ENCODE data around the gene FOXR2.

FOXR2 gene, protein sequence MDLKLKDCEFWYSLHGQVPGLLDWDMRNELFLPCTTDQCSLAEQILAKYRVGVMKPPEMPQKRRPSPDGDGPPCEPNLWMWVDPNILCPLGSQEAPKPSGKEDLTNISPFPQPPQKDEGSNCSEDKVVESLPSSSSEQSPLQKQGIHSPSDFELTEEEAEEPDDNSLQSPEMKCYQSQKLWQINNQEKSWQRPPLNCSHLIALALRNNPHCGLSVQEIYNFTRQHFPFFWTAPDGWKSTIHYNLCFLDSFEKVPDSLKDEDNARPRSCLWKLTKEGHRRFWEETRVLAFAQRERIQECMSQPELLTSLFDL

DNA sequence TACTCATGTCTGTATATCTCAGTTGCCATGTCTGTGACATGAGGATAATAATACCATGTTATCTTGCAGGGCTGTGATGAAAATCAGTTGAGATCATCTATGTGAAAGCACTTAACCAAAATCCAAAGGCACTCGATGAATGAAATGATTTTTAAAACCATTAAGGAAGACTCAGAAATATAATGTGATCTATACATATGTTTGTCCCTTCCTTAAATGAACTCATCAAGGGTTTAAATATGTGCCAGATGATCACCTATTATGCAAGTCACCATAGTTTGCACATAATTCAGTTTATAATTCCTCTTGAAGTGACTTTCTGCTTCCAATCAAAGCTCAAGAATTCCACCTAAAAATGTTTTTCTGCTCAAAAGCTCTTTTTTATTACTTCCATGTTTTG is at the start of gene FOXR2:
FOXR2 (plus strand) TSS at position 301 of the 400 bp plus-strand sequence. CDS start 312 bp downstream, outside the sequence.
- TF ChIP-seq EZH2 (IDR thresholded peaks at IDR 0.05; ENCODE audit: borderline replicate concordance, low read depth, low read length, severe bottlenecking) = no peak
- TF ChIP-seq, protein P1, sequence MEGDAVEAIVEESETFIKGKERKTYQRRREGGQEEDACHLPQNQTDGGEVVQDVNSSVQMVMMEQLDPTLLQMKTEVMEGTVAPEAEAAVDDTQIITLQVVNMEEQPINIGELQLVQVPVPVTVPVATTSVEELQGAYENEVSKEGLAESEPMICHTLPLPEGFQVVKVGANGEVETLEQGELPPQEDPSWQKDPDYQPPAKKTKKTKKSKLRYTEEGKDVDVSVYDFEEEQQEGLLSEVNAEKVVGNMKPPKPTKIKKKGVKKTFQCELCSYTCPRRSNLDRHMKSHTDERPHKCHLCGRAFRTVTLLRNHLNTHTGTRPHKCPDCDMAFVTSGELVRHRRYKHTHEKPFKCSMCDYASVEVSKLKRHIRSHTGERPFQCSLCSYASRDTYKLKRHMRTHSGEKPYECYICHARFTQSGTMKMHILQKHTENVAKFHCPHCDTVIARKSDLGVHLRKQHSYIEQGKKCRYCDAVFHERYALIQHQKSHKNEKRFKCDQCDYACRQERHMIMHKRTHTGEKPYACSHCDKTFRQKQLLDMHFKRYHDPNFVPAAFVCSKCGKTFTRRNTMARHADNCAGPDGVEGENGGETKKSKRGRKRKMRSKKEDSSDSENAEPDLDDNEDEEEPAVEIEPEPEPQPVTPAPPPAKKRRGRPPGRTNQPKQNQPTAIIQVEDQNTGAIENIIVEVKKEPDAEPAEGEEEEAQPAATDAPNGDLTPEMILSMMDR (IDR thresholded peaks at IDR 0.05; ENCODE audit: borderline replicate concordance, extremely low read depth, low read length, poor library complexity, severe bottlenecking) = no peak

DNA sequence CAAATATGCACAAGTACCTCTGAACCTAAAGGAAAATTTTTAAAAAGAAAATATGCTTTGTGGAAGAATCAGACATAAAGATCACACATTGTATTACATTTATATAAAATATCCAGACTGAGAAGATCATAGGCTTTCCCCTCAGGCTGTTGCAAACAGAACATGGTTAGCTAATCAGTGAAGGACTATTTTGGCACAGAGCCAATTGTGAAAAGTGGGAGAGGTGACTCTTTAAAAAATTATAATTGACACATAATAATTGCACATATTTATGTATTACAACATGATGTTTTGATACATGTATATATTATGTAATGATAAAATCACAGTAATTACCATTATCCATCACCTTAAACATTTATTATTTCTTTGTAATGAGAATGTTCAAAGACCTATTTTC is 44.1 kb upstream of the FOXR2 start:
- TF ChIP-seq, protein P1 (IDR thresholded peaks at IDR 0.05; ENCODE audit: borderline replicate concordance, extremely low read depth, low read length, poor library complexity, severe bottlenecking) = no peak
- no peak for TF ChIP-seq EZH2 (IDR thresholded peaks at IDR 0.05; ENCODE audit: borderline replicate concordance, low read depth, low read length, severe bottlenecking)
- Histone ChIP-seq H2AFZ (ENCODE audit: low read depth, low read length) (no peak overlapping the region), H3K9me3 (ENCODE audit: insufficient read depth, low read length, severe bottlenecking) (no peaks in the 10 kb centered on the region), H3K36me3 (ENCODE audit: insufficient read depth, low read length) (no peaks in the 10 kb centered on the region), H3K4me3 (ENCODE audit: low read depth in 1 of 2, low read length in 2 of 2) (no peak overlapping the region), H3K4me1 (ENCODE audit: insufficient read depth, low read length) (no peaks in the 10 kb centered on the region), H3K79me2 (ENCODE audit: insufficient read depth, low read length) (no peaks in the 10 kb centered on the region), H4K20me1 (ENCODE audit: insufficient read depth, low read length) (no peaks in the 10 kb centered on the region), H3K27ac (ENCODE audit: low read length) (no peak overlapping the region), H3K27me3 (ENCODE audit: insufficient read depth, low read length, poor library complexity) (no peaks in the 10 kb centered on the region), H3K4me2 (ENCODE audit: insufficient read depth, low read length) (no peak overlapping the region), H3K9ac (ENCODE audit: low read depth, low read length) (no peak overlapping the region)
- DNase-seq (no peak), ATAC-seq (ENCODE audit: insufficient read depth, low read depth) (no peak)

More for the DNA sequence above, at the start of gene FOXR2:
- Histone ChIP-seq H2AFZ (ENCODE audit: low read depth, low read length) (no peak within 1 kb of the TSS), H3K4me1 (ENCODE audit: insufficient read depth, low read length) (no peaks in the 10 kb centered on the region), H3K4me3 (ENCODE audit: low read depth in 1 of 2, low read length in 2 of 2) (no peak within 1 kb of the TSS), H3K79me2 (ENCODE audit: insufficient read depth, low read length) (no peaks in the 10 kb centered on the region), H4K20me1 (ENCODE audit: insufficient read depth, low read length) (no peaks in the 10 kb centered on the region), H3K9ac (ENCODE audit: low read depth, low read length) (no peak within 1 kb of the TSS), H3K36me3 (ENCODE audit: insufficient read depth, low read length) (no peaks in the 10 kb centered on the region), H3K27me3 (ENCODE audit: insufficient read depth, low read length, poor library complexity) (no peaks in the 10 kb centered on the region), H3K27ac (ENCODE audit: low read length) (no peak within 1 kb of the TSS), H3K4me2 (ENCODE audit: insufficient read depth, low read length) (no peak within 1 kb of the TSS), H3K9me3 (ENCODE audit: insufficient read depth, low read length, severe bottlenecking) (no peaks in the 10 kb centered on the region)
- ATAC-seq (ENCODE audit: insufficient read depth, low read depth) = no peak
- DNase-seq = no peak

DNA sequence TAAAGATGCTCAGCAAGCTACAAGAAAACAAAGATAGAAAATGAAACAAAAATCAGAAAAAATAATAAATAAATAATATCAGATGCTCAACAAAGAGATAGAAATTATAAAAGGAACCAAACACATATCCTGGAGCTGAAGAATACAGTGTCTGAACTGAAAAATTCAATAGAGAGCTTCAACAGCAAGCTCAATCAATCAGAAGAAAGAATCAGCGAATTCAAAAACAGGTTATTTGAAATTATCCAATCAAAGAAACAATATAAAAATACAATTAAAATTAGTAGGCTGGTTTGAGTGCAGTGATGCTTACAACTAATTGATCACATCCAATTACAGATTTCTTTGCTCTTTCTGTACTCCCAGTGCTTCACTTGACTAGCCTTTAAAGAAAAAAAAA is 40.8 kb upstream of the FOXR2 start:
- Histone ChIP-seq H3K27ac (ENCODE audit: low read length) (no peak overlapping the region), H3K9me3 (ENCODE audit: insufficient read depth, low read length, severe bottlenecking) (no peaks in the 10 kb centered on the region), H4K20me1 (ENCODE audit: insufficient read depth, low read length) (no peaks in the 10 kb centered on the region), H3K4me1 (ENCODE audit: insufficient read depth, low read length) (no peaks in the 10 kb centered on the region), H3K9ac (ENCODE audit: low read depth, low read length) (no peak overlapping the region), H3K27me3 (ENCODE audit: insufficient read depth, low read length, poor library complexity) (no peaks in the 10 kb centered on the region), H3K4me3 (ENCODE audit: low read depth in 1 of 2, low read length in 2 of 2) (no peak overlapping the region), H3K36me3 (ENCODE audit: insufficient read depth, low read length) (no peaks in the 10 kb centered on the region), H2AFZ (ENCODE audit: low read depth, low read length) (no peak overlapping the region), H3K4me2 (ENCODE audit: insufficient read depth, low read length) (no peak overlapping the region), H3K79me2 (ENCODE audit: insufficient read depth, low read length) (no peaks in the 10 kb centered on the region)
- DNase-seq (no peak), ATAC-seq (ENCODE audit: insufficient read depth, low read depth) (no peak)
- TF ChIP-seq, protein P1 (IDR thresholded peaks at IDR 0.05; ENCODE audit: borderline replicate concordance, extremely low read depth, low read length, poor library complexity, severe bottlenecking) = no peak
- no peak for TF ChIP-seq EZH2 (IDR thresholded peaks at IDR 0.05; ENCODE audit: borderline replicate concordance, low read depth, low read length, severe bottlenecking)
